Cerebellar cortex (tissue), 1 donor: ENCODE results near the gene TLL2.
A peak's percentile ranks its signal among the peaks of the same experiment; 100 is the strongest.

ENCODE experiments used
- DNase-seq: peaks from one replicate; pipeline ENCODE4 v3.0.0-alpha.2; 2015; ENCODE audit warnings: low spot score

Gene TLL2

DNA sequence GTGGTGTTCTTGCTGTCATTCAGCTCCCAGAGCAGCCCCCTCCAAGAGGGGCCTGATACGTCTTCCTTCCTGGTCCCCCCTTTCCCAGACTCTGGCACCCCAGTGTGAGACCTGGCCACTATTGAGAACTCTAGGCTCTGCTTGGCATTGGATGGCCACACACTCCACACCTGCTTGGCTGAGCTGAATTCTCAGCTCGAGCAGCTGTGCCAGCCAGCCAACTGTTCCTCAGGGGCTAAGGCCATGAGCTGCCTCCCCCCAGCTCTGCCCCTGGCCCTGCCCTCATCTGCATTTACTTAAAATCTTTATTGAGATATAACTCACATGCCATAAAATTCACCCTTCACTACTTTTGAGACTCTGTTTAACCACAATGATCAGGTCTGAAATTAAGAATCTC lies 6.7 kb downstream of the TLL2 start:
- no peak for DNase-seq

DNA sequence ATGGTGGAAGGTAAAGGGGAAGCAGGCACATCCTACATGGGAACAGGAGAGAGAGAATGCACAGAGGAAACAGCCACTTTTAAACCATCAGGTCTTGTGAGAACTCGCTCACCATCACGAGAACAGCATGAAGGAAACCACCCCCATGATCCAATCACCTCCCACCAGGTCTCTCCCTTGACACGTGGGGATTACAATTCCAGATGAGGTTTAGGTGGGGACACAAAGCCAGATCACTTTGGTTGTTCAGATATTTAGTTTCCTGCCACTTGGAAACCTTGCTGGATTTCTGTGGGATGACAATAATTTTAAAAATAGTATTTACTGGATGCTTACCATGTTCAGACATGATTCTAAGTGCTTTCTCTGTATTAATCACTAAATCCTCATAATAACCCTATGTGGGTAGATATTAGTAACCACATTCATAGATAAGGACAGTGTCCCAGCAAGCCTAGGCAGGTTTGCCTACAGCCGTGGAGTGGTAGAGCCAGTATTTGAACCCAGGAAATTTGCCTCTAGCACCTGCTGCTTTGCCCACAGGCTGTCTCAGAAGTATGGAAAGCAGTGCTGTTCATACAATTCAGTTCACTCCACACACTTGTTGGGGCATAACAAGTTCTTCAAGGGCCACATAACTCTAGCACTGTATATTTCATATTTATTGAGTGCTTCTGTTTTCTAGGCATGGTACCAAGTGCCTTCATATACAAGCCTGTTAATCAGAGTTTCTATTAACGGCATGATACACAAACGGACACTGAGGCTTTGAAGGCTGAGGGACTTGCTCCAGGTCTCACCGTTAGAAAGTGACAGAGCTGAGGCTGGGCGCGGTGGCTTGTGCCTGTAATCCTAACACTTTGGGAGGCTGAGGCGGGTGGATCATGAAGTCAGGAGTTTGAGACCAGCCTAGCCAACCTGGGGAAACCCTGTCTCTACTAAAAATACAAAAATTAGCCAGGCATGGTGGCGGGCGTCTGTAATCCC lies 8.3 kb downstream of the TLL2 start:
- DNase-seq = no peak

DNA sequence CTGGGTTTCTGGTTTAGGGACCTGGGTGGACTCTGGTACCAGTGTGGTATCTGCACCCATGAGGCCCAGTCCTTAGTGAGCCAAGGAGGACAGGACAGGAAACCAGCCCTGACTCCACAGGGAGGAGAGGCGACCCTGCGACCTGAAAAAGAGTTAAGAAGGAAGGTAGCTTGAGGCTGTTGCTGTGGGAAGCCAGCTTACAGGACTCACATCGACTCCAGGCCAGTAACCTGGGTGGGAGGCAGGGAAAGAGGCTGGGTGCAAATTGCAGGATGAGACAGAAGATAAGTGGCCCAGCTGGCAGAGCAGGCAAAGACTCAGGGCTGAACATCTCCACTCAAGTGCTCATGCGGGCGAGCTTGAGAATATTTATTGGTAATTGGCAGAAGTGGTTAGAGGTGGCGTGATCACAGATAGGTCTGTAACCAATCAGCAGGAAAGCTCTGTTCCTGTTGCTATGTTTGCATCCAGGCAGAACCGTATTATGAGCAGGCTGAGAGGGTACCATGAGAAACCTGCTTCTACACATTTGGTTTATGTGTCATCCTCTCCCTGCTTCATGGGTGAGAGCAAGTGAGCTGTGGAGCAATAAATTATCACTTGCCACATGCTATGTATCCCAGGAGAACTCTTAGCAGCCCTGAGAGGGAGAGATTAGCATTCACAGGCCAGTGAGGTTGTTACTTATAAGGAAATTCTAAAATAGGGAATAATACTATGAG lies 11.0 kb downstream of the TLL2 start:
- no peak for DNase-seq

DNA sequence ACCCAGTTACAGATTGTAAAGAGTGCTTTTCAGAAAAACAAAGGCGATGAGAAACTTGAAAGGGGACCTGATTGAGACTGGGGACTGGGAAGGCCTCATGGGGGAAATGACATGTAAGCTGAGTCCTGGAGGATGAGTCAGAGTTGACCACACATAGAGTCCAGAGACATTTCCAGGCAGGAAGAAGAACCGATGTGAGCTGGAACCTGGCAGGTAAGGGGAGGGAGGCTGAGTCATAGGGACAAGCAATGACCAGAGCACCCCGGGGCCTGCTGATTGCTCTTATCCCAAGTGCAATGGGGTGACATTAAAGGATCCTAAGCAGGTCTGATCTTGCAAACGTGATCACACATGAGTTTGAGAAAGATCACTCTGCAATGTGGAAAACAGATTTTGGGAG lies 11.7 kb downstream of the TLL2 start:
- no peak for DNase-seq

DNA sequence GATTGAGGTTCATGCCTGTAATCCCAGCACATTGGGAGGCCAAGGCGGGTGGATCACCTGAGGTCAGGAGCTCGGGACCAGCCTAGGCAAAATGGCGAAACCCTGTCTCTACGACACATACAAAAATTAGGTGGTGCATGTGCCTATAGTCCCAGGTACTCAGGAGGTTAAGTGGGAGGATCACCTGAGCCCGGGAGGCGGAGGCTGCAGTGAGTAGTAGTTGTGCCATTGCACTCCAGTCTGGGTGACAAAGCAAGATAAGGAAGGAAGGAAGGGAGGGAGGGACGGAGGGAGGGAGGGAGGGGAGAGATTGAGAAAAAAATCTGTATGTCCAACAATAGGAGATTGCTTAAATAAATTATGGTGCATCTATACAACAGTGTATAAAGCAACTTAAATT lies 13.2 kb downstream of the TLL2 start:
- no peak for DNase-seq

DNA sequence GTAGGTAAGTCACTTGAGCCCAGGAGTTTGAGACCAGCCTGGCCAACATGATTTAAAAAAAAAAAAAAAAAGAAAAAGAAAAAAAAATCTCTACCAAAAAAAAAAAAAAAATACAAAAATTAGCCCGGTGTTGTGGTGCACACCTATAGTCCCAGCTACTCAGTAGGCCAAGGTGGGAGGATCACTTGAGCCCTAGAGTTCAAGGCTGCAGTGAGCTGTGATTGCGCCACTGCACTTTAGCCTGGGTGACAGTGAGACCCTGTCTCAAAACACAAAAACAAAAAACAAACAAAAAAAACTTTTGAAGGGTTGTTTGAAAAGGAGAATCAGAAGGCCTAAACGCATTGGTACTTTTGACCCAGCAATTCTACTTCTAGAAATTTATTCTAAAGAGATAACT lies 13.7 kb downstream of the TLL2 start:
- no peak for DNase-seq

DNA sequence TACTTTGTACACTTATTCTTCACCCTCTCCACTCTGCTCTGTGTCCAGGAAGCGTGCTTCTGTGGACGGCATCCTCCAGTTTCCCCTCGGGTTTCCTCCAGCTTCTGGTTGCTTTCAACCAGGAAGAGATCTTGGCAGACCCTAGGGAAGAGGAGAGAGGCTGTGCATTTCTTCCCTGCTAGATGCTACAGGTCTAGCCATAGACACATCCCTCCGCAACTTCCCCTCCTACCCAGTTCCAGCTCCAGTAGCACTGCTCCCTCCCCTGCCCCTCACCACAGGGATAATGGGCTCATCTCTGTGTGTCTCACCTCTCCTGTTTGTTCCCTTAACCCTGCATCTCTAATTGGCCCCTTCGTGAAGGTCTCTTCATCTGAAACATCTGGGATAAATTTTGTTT lies 16.3 kb downstream of the TLL2 start:
- DNase-seq = no peak

DNA sequence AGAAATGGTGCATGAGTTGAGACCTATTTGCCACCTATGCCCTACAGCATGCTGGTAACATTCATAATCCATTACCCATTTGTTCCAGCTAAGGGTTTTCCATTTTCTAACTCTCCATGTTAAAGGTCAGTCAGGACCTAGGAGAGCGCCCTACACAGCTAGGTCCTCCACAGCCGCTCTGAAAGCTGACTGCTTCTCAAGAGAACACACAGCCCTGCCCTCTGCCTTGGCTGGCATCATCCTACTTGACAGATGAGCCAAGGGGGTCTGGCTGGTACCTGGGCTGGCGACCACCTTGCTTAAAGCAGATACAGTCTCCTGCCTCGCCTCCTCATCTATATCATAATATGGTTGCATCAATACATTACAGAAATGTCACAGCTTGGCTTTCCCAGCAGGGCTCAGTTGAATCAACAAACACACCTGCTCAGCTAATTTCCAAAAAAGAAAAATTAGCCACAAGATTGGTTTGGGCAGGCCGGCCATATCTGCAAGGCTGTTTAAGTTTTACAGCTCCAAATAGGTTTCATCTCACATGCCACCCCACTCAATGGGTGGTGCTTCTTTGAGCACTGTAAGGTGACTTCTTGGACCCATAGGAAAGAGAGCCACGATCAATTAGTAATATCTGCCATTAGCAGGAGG lies 17.3 kb downstream of the TLL2 start:
- DNase-seq = no peak

DNA sequence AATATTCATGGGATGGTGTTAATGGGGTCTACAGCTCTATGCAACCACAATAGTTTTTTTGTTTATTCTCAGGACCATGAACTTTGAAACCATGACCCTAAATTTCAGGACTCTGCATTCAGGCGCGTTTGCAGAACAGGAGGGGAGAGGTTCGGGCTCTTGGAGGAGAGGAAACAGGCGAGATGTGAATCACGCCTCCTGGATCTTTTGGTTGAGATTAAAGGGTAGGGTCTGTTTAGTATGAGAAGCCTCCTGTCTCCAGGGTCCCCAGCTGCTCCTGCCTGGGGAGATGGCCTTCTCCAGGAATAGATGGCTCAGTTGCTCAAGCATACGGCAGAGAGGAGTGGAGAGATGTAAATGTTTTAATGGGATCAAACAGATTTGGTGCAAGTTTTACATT lies 18.2 kb downstream of the TLL2 start:
- no peak for DNase-seq

DNA sequence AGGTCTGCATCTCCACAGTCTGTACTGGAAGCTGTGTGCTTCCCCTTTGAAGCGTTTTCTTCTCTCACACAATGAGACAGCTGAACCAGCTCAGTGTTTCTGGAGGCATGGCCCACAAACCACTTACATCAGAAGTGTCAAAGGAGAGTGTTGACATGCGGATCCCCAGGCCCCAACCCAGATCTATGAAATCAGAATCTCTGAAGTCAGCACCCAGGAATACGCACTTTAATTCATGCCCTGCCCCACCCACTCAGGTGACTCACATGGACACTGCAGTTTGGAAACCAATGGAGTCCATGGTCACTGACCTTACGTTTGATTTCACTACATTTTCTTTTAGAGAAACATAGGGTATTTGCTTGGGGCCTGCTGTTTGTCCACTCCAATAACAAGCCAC lies 19.0 kb downstream of the TLL2 start:
- DNase-seq = no peak

DNA sequence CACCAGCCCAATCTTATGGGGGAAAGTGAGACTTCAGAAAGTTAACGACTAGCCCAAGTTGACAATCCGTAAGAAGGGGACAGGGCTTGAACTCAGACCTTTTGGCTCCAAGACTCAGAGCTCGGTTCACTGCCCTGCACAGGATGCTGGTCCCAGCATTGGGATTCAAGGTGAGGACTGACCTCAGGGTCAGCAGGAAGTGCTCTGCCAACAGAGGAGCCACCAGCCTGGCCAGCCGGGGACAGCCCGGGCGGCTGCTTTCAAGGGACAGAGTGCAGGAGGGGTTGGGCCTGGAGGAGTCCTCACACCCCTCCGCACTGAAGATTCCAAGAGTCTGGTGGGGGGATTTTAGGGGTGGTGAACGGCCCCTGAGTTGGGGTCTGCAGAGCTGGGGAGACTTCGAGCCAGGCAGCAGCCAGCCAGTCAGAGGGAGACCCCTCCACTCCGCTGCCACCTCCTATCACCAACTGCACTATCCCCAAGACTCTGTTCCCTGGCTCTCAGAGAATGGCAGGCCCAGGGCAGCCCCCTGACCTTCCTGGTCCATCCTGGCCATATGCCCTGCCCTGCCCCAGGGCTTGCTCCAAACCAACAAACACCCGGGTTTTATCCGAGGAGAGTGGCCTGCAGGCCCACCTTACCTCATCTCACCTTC lies 19.7 kb downstream of the TLL2 start:
- DNase-seq = no peak

DNA sequence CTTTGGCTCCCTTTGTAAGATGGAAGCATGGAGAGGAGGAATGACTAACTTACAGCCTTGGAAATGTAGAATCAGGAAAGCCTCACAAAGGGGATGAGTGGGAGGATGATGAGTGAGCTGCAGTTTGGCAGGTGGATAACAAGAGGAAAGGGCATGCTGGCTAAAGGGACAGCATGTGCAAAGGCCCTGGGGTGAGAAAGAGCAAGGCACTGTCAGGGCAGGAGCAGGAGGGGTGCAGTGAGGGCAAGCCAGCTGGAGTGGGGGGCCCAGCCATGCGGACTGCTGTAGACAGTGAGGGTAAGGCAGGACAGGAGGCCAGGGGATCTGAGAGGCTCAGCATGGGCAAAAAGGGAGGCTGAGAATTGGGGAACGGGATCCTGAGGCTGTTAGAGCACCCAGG lies 20.5 kb downstream of the TLL2 start:
- DNase-seq = no peak

DNA sequence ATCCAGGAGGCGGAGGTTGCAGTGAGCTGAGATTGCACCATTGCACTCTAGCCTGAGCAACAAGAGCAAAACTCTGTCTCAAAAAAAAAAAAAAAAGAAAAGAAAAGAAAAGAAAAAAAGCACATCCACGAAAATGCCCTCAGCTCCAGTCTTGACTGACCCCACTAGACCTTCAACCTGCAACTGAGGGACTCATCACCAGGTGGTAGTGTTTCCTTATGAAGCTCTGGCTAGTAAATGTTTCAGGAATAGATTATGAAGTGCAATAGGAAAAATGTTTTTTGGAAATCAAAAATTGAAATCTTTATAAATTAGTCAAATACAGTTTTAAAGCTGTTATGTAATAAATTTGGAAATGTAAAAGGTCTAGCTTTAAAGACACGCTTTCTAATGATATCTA lies 22.4 kb downstream of the TLL2 start:
- DNase-seq = no peak

DNA sequence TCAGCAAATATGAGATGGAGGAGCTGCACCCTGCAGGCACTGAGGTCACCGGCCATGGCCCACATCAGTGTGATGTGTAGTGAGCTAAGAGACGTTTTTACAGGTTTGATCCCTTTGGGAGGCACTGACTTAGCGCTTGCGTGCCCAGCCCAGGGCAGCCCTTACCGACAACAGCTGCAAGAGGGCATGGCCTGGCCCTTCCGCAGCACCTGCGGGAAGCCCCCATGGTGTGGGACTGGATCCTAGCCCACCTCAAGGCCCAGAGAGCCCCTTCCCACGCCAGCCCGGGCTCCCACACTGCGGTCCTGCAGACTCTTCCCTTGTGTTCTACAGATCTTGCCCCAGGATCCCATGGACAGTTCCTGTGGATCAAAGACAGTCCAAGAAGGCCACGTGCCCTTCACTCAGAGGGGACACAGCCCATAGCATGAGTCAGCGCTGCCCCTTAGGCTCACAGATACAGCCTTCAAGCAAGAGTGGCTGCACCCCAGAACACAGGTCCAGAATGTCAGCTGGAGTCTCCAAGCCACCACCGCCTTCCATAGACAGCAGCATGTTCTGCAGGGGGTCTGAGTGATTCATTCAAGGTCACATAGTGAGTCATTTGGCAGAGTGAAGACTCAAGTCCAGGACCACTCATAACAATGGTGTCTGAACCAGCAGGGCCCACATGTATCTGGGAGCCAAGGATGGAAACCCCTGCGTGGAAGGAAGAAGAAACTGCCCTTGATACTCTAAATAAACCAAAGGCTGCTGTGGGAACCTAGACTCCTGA lies 25.4 kb downstream of the TLL2 start:
- DNase-seq = no peak

DNA sequence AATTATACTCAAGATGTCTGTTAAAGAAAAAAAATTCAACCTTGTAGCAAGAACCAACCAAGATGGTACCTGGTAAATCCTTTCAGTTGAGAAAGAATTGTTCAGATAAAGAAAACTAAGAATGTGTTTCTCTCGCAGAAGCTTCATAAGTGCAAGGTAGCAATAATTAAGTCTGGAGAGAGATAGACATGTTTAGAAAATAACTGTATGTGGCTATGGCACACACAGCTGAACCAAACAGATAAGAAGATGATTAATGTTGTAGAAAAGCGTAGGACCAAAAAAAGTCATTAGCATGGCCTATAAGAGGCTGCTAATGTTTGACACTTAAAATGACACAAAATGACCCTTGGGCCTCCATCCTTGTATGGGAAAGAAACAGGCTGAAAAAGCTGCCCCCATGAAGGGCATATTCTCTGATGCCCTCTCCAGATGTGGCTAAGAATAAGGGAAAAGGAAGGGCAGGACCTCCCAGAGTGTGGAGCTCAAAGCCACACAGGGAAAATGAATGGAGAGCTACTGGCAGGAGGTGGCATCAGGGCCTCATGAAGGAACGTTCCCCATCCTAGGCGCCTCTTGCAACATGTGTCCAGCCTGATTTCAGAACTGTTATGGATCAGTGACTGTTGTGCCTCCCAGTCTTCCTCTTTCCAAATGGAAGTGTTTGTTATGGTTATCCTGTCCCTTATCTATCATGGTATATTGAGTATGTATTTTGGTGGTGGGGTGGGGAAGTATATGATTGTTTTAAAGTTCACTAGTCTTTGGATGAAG lies 30.7 kb downstream of the TLL2 start:
- DNase-seq = no peak

DNA sequence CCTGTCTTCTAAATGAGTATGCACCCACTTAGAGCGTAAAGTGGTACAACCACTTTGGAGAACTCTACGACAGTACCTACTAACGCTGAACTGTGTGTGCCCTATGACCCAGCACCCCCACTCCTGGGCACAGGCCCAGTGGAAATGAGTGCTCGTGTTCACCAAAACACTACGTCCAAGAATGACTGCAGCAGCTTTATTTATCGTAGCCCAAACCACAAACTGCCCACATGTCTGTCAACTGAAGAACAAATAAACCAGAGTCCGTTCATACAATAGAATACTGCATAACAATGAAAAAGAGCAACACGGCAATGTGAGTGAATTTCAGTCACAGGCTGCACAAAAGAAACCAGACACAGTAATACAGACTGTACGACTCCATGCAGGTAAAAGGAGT lies 35.4 kb downstream of the TLL2 start:
- no peak for DNase-seq

DNA sequence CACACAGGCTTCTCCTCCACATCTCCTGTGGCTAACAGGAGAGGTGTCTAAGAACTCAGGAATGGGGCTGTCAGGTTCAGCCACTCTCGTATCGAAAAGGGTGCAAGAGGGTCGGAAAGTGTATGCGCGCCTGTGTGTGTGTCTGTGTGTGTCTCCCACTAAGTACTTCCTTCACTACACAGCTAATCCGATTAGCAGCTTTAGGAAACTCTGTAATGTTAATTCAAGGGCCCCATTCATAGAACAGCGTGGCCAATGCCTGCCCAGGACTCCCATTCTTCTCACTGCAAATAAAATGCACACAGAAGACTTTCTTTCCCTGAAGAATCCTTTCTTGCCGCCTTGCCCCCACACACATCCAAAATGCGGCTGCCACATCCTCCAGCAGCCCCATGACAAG lies 39.9 kb downstream of the TLL2 start:
- DNase-seq = no peak

DNA sequence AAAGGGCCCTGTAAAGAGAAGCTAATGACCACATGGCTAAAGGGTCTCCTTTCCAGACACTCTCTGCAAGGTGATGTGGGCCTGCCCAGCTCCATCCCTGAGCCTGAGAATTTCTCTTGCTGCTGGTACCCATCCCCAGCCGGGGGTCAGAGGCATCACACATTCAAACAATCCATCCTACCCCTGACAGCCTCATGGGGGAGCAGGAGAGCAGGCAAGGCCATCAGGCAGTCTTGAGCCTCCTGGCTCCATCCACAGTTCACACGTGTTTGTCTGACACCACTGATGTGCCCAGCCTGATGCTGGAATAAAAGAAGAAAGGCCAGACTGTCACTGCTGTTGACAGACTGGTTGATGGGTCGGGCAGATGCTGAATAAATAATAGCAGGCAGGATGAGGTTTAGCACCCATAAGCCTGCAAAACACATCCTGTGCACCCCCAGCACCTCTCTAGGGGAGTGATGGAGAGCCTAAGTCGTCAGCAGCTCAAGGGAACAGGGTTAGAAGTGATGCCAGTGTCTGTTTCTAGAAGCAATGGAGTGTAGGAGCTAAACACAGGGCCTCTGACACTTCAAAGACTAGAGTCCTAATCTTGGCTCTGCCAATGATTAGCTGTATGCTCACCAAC lies 43.5 kb downstream of the TLL2 start:
- DNase-seq = peak; percentile 37

DNA sequence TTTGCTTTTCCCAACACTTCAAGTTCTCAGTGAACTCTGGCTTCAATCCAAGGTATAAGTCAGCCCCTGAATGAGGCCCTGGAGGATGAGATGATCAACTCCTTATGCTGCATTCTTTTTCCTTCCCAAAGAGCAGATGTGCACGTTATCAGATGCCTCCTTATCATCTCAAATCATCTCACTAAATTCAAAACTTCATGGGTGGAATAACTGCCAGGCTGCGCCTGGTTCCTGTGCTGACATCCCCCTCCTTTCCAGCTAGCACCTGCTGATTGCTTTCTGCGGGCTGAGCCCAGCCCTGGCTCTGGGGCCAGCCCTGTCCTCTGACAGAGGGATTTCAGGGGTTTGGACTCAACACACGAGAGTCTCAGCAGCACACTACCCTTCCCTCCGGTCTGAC lies 44.9 kb downstream of the TLL2 start:
- DNase-seq = no peak

DNA sequence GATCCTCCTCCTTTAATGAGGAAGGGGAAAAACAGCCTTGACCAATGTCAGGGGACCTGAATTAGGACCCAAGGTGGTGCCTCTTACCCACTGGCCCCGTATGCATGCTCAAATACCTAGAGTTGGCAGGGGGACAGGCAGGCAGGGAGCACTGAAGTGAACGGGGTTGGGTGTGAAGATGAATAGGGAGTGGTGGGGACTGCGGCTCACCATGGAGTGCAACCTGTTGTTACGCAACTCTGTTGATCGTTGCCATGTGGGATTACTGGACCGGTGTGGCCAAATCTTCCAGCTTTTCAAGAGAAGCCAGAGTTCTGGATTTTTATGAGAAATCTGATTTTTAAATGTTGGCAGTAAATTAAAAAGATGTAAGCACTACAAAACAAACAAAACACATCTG lies 48.1 kb downstream of the TLL2 start:
- DNase-seq = no peak
